NCI-H226 (cell line): Measurements from ENCODE around the gene CLRN1.
A peak's percentile ranks its signal among the peaks of the same experiment; 100 is the strongest.

Experiments used
- DNase-seq: peaks from one replicate; pipeline ENCODE4 v3.0.0-alpha.2; 2015

The CLRN1 gene

GRCh38 chr3:150975086-150975991 is 2.8 kb upstream of the CLRN1 start:
- DNase-seq, result no peak

DNA sequence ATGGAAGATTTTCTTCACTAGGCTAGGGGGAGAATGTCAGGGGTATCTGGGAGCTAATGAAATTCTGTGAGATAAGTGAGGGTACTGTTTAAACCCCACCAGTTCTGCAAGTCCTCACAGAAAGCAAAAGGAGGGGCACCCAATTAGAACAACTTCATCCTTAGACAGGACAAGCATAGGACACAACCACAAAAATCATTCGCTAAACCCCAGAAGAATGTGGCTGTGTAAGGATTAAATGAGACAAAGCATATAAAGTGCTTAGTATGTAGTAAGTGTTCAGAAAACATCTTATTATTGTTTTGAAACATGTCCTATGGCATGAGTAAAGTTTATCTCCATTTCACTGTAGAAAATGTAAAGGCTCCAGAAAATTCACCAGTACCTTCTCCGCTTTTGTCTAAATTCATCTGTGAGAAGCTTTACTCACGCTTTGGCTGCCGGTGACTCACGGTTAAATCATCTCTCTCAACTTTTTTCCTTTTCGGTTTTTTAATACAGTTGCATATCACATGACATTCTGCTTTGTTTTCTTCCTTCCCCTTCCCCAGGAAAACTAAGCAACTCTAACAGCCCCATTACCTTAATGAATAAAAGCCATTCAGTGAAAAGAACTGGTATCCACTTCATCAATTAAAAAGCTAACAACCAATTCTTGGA is 1.7 kb downstream of the CLRN1 start:
- DNase-seq, result peak; percentile 69

DNA sequence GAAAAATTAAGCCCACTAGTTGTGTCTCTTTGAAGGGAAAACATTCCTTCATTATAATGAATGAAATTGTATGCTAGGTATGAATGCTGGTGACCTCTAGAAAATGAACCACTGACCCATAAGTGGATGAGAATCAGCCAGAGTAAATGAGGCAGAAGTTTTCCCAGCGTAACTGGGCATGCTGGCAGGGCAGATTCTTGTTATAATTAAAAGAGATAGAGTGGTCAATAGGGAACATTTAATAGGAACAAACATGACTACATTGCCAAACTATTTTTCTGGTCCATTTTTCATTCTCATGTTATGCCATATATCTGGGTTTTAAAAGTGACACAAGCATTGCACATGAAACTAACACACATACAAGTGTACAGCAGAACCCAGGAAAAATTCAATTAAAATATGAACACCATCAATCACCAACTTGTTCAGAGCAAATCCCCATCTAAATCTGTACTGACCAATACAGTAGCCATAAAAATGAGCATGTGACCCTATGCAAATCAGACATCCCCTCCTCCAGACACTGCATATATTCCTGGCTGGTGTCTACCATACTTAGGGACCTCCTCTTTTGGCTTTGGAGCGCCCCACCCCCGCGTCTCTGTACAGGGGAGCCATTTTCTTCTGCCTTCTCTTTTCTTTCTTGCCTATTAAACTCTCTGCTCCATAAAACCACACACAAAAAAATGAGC is 4.0 kb downstream of the CLRN1 start:
- DNase-seq, result no peak

DNA sequence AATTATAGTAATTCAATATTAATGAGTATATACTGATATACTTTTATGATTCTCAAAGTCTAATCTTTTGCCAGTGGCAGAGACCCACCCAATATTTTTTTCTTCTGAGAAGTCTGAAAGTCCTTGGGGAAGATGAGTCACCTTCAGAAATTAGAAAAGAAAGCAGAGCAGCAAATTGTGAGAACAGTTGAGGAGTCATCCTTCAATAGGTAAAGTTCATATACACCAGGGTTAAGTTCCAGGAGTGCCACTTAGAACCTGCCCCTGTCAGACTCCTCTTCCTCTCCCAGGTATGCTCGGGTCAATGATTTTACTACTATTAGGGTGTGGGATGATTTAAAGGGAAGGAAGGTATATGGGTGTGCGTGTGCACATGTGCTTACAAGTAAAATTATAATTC is 7.1 kb downstream of the CLRN1 start:
- DNase-seq, result no peak

GRCh38 chr3:150961949-150962348 is 10.6 kb downstream of the CLRN1 start:
- DNase-seq, result no peak

DNA sequence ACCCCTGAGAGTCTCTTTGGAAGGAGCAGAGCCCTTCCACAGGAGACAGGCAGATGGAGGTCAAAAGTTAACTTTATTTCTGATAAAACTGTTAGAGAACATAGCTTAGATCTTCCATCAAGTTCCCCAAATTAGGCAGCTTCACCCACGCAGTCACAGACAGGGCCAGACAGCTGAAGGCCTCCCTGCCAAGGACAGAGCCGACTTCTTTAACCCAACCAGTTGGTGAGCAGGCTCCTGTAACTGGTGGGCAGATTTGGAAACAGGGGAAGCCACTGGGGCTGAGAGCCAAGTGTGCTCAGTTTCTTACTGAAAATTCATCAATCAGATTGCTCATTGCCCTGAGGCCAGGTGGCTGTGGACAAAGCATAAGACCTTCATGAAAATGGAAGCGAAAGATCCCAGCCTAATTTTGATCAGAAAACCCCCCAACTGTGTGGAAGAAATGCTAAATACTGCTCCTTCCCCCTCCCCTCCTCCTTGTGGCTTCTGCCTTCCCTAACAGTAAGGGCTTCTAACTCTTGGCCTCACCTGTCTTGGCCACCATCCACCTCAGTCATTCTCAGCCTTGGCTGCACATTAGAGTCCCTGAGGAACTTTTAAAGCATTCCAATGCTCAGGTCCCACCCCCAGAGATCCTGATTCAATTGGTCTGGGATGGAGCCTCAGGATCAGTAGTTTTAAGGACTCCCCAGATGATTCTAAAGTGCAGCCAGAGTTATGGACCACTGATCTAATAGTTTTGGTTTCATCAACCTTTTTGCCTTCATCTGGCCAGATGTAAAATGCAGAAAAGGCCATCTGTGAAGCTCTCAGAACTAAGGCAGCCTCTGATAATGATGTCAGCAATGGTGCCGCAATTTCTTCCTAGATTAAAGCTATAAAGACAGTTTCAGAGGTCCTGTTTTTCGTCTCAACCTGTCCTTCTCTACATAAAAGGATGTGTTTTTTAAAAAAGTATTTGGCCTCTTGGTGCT is 11.5 kb downstream of the CLRN1 start:
- no peak for DNase-seq

GRCh38 chr3:150958683-150959082 is 13.8 kb downstream of the CLRN1 start:
- no peak for DNase-seq

DNA sequence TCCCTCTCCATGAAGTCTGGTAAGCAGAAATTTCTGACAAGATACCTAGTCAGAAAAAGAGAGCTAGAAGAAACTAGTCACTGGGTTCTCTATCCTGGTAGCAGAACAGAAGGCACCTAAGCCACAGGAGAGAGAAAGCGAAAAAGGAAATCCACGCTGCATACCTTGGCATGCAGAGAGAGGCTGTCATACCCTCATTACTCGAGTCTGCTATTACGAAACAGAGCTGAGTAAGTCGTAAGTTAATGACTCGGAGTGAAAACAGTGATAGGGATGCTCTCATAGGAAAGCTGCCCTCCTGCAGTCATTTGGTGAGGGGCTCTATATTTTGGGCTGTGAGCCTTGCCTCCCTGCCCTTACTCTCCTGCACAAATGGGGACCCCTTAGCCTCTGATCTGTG is 16.2 kb downstream of the CLRN1 start:
- DNase-seq, result peak; percentile 78

GRCh38 chr3:150951923-150952322 is 20.6 kb downstream of the CLRN1 start:
- DNase-seq, result no peak

DNA sequence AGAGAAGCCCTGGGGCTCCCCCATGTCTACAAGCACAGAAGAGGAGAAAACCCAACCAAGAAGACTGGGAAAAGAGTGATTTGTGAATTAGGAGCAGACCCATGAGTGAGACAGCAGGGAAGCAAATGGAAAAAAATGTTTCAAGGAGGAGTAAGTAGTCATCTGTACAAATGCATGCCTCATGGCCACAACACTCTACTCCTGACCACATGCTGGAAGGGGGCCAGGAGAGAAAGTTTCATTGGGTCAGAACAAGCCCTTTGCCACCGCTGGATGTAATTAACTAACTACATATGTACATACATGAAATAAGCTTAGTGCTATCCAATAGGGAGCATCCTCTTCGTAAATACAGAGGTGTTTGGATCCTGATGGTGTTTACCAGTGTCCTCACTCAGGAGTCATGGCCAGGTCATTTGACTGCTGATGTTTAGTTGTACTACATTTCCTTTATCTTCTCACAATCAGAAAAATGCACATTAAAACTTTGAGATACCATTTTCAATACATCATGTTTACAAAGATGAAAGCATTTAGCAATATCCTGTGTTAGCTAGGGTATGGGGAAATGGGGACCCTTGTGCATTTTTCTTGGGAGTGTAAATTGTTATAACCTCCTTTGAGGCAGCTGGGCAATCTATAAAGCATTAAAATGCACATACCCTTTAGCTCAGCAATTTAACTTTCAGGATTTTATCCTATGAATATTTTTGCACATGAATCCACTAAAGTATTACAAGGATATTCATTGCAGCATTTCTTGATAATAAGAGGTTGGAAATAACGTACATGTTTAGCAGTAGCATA is 27.1 kb downstream of the CLRN1 start:
- DNase-seq, result peak; percentile 57

GRCh38 chr3:150942221-150942620 is 30.3 kb downstream of the CLRN1 start:
- DNase-seq, result no peak

GRCh38 chr3:150936693-150937092 is 35.8 kb downstream of the CLRN1 start:
- no peak for DNase-seq

GRCh38 chr3:150933473-150933995 is 39.0 kb downstream of the CLRN1 start:
- no peak for DNase-seq

GRCh38 chr3:150931745-150932144 is 40.8 kb downstream of the CLRN1 start:
- no peak for DNase-seq

GRCh38 chr3:150930839-150931238 is 41.7 kb downstream of the CLRN1 start:
- DNase-seq, result no peak

- no peak for DNase-seq
Measured at GRCh38 chr3:150928234-150928633, 44.3 kb downstream of the CLRN1 start.

GRCh38 chr3:150926328-150926727 is 46.2 kb downstream of the CLRN1 start:
- DNase-seq, result no peak

DNA sequence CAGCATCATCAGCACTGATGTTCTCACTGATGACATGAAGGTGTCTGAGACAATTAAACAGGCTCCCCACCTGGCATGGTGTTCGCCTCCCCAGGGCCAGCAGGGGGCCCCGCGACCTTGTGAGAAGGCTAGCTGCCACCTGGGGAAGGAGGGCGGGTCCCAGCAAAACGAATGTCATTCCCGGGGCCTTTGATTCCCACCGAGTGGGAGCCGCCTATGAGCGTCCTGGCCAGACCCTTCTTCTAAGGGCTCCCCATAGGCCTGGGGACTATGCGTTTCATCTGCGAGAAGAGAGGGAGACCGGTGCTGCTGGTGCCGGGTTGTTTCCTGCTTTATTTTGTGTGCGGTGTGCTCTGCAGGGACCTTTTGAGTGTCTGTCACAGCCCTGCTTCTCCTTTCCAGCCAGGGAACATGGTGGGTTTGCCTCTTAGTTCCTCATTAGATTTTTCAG is 46.8 kb downstream of the CLRN1 start:
- peak; percentile 17 for DNase-seq

- DNase-seq, result peak; percentile 47
Measured at GRCh38 chr3:150922611-150923010, 49.9 kb downstream of the CLRN1 start.

DNA sequence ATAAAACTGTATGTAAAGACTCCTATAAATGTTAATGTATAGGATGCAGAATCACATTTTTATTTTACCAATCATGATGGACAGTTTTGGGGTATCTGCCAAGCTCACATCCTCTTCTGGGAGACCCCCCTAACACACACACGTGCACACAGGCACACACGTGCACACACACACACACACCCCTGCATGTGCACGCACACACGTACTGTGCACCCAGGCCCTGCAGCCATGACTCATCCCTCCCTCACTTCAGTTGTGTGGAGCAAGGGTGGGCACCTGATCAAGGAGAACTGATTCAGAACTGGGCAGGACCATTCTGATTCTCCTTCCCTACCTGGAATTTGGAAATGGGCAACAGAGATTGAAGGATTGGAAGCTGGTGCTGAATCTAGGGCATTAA is 51.3 kb downstream of the CLRN1 start:
- DNase-seq, result peak; percentile 7

DNA sequence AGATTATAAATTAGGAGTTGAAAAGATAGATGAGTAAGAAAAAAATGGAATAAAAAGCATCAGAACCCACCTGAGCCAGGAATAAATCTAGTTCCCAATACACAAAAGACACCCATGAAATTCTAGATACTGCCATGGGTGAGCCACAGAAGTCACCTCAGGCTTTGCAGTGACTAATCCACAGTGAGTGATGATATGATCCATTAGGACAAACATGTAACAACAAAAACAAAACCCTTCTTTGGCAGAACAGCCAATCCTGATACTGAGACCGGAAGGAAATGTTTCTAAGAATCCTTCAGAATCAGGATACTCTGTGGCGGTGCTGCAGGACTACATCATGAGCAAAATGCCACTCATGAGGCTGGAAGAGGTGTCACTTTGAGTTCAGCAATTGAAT is 52.3 kb downstream of the CLRN1 start:
- DNase-seq, result no peak
